ENCODE data around the gene KCNJ9. TPM values are rescaled to one million over a fixed set of nuclear protein-coding genes. Genes with fewer than 3 reads are reported as not detected.

The KCNJ9 gene
- total RNA-seq, 1 experiment from 2014 or later = not detected

DNA sequence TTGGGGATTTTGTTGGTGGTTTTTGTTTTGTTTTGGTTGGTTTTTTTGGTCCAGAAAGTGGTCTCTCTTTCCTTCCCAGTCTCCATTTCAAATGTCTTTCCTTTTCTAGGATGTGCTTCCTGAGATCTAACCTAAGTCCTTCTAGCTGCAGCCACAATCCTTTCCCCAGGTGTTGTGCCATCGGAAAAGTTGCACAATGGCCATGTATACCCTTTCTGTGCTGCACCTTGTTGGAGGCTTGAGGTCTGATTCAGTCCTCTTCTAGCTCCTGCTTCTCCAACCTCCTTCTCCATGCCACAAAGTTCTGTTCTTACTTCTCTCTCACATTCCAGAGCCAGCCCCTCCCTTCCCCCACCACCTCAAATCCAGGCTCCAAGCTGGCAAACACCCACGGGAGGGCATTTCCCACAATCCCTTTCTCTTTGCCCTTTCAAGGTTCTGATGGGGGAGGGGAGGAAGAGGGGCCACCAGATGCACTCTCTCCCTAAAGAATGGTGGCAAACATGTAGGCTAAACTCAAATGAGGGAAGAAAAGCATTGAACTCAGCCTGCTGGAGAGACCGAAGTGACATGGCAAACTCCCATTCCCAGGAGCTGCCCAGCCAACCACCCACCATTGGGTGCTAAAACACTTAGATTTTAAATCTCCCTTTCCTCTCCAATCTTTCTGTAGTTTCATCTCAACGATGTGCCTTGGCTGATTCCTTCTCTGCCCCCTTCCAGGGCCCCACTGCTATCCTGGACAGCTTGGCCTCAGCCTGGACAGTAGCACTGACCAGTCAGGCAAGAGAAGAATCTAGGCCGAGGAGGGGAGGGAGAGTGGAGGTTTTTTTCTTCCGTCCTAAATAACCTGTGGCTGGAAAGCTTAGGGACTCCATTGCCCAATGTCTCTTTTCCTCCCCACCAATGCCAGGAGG, 14.3 kb upstream of the KCNJ9 start:
- no TSS peak for BruUV-seq (replicated peaks)
- H3K27ac Mint-ChIP-seq (ENCODE audit: unreplicated experiment) = no peak overlapping the region

DNA sequence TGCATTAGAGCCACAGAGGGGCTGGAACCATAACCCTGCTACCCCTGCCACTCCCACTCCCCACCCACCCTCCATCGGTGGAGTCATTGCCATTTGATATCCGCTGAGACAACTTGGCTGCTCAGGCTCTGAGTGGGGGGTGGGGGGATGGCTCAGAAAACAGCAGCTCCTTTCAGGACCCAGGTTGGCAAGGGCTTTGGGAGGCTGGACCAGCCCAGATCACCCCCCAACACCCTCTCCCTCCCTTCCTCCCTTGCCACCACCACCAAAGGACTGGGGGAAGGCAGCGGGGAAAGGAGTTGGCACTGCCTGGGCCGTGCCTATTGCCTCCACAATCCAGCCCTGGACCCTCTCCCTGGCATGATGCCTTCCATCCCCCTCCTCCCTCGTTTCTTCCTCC, 13.1 kb upstream of the KCNJ9 start:
- Mint-ChIP-seq H3K36me3 (ENCODE audit: insufficient read depth, unreplicated experiment) (peaks cover 13% of the 10 kb centered on the region), H3K27ac (ENCODE audit: unreplicated experiment) (no peak overlapping the region), H3K4me3 (ENCODE audit: low read depth, unreplicated experiment) (no peak overlapping the region), H3K9me3 (ENCODE audit: low read depth, unreplicated experiment) (no peaks in the 10 kb centered on the region), H3K4me1 (ENCODE audit: low read depth, unreplicated experiment) (peaks cover 10% of the 10 kb centered on the region), H3K27me3 (ENCODE audit: unreplicated experiment) (peaks cover 86% of the 10 kb centered on the region)
- no TSS peak for BruUV-seq (replicated peaks)
- CTCF ChIA-PET = interaction anchor here (0.6 to 1.2 kb wide), 2 partner anchors 12 to 62 kb away, joined by 3 to 7 read pairs; no protein-coding TSS in a partner anchor
- intact Hi-C loops (cut with micrococcal nuclease; ENCODE audit: unreplicated experiment) = no loop called here
- no peak for DNase-seq
- TF ChIP-seq, protein P1, sequence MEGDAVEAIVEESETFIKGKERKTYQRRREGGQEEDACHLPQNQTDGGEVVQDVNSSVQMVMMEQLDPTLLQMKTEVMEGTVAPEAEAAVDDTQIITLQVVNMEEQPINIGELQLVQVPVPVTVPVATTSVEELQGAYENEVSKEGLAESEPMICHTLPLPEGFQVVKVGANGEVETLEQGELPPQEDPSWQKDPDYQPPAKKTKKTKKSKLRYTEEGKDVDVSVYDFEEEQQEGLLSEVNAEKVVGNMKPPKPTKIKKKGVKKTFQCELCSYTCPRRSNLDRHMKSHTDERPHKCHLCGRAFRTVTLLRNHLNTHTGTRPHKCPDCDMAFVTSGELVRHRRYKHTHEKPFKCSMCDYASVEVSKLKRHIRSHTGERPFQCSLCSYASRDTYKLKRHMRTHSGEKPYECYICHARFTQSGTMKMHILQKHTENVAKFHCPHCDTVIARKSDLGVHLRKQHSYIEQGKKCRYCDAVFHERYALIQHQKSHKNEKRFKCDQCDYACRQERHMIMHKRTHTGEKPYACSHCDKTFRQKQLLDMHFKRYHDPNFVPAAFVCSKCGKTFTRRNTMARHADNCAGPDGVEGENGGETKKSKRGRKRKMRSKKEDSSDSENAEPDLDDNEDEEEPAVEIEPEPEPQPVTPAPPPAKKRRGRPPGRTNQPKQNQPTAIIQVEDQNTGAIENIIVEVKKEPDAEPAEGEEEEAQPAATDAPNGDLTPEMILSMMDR (IDR thresholded peaks at IDR 0.05; ENCODE audit: unreplicated experiment) = no peak

More for the DNA sequence above, 14.3 kb upstream of the KCNJ9 start:
- TF ChIP-seq, protein P1 (IDR thresholded peaks at IDR 0.05; ENCODE audit: unreplicated experiment) = no peak
- DNase-seq = no peak
- intact Hi-C loops (cut with micrococcal nuclease; ENCODE audit: unreplicated experiment) = no loop called here
- H3K36me3 Mint-ChIP-seq (ENCODE audit: insufficient read depth, unreplicated experiment) = peaks cover 13% of the 10 kb centered on the region
- no peak overlapping the region for H3K4me3 Mint-ChIP-seq (ENCODE audit: low read depth, unreplicated experiment)
- peaks cover 10% of the 10 kb centered on the region for H3K4me1 Mint-ChIP-seq (ENCODE audit: low read depth, unreplicated experiment)
- CTCF ChIA-PET = interaction anchor here (1.1 to 1.2 kb wide), 2 partner anchors 34 to 61 kb away, joined by 3 read pairs; no protein-coding TSS in a partner anchor
- peaks cover 74% of the 10 kb centered on the region for H3K27me3 Mint-ChIP-seq (ENCODE audit: unreplicated experiment)
- no peaks in the 10 kb centered on the region for H3K9me3 Mint-ChIP-seq (ENCODE audit: low read depth, unreplicated experiment)

DNA sequence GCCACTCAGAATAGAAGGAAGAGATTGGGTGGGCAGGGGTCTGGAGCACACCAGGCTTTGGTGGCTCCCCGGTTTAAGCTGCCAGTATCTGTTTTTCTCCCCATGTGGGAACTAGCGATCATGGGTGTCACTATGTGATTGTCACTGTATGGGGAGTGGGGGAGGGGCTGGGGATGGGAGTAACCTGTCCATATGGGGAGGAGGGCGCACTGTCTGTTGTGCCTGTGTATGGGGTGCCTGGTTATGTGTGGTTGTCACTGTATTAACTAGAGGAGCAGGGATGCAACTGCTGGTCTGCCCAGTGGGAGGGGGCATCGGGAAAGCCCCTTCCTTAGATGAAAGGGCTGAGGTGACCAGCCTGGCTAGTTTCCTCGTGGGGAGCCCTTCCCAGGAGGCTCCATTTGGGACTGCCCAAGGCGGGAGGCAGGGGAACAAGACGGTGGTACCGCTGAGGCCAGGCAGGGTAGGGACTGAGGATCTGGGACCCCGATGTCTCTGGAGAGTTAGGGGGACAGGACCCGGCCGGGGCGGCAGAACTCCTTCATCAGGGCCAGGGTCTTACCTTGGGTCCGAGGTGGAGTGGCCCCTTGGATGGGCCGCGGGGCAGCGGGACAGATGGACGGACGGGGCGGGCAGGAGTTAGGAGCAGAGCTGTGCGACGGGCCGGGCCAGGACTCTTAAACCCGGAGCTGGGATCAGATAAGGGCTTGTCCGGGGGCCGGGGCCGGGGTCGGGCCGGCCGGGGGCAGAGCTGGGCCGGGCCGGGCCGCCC, 11.7 kb upstream of the KCNJ9 start, which contains the start of gene KCNJ10:
TSS of gene KCNJ10 (minus strand) at position 701 of the 772 bp plus-strand sequence. CDS start 27,628 bp downstream, outside the sequence.
- TF ChIP-seq, protein P1 (IDR thresholded peaks at IDR 0.05; ENCODE audit: unreplicated experiment) = no peak
- no peaks in the 10 kb centered on the region for H3K9me3 Mint-ChIP-seq (ENCODE audit: low read depth, unreplicated experiment)
- peak within 1 kb of the TSS; percentile 93 for H3K4me3 Mint-ChIP-seq (ENCODE audit: low read depth, unreplicated experiment)
- H3K4me1 Mint-ChIP-seq (ENCODE audit: low read depth, unreplicated experiment) = peaks cover 10% of the 10 kb centered on the region
- BruUV-seq (replicated peaks) = no TSS peak
- H3K36me3 Mint-ChIP-seq (ENCODE audit: insufficient read depth, unreplicated experiment) = peaks cover 13% of the 10 kb centered on the region
- intact Hi-C loops (cut with micrococcal nuclease; ENCODE audit: unreplicated experiment) = no loop called here
- DNase-seq = no peak
- H3K27ac Mint-ChIP-seq (ENCODE audit: unreplicated experiment) = peak within 1 kb of the TSS; percentile 28
- CTCF ChIA-PET = interaction anchor here (1.2 to 2.6 kb wide), 5 partner anchors 9 to 150 kb away, joined by 3 to 8 read pairs (median 6); partner anchors contain the start of gene KCNJ9
- H3K27me3 Mint-ChIP-seq (ENCODE audit: unreplicated experiment) = peaks cover 100% of the 10 kb centered on the region

Measured in Calu3 (cell line).